Activated naive CD4-positive, alpha-beta T cell treated with anti-CD3 and anti-CD28 coated beads, Interleukin-2, amount 10 ng/mL, durations not matched to agents 7 days and 5 days (primary cell): Measurements from ENCODE around the gene HOTAIR.
A peak's percentile ranks its signal among the peaks of the same experiment; 100 is the strongest.

Source experiments
- CTCF ChIA-PET: fragments of 350-600 bp; sonication (Branson Sonifier 250); formaldehyde crosslinking; loops from one replicate; lab custom pipeline; 2021; ENCODE audit warnings: antibody characterized with exemption; lab: Charles Lee
- DNase-seq: peaks from one replicate; pipeline ENCODE4 v3.0.0-alpha.2; 2020
- H3K27ac Mint-ChIP-seq: one replicate; pipeline ENCODE4 v1.8.0; 2021; ENCODE audit warnings: mild to moderate bottlenecking, moderate library complexity, mixed read lengths
- H3K27me3 Mint-ChIP-seq: one replicate; pipeline ENCODE4 v1.8.0; 2021; ENCODE audit warnings: mild to moderate bottlenecking, mixed read lengths
- H3K36me3 Mint-ChIP-seq: one replicate; pipeline ENCODE4 v1.8.0; 2021; ENCODE audit warnings: mixed read lengths
- H3K4me1 Mint-ChIP-seq: one replicate; pipeline ENCODE4 v1.8.0; 2021; ENCODE audit warnings: mixed read lengths
- H3K4me3 Mint-ChIP-seq: one replicate; pipeline ENCODE4 v1.8.0; 2021; ENCODE audit warnings: mild to moderate bottlenecking, moderate library complexity, mixed read lengths
- H3K9me3 Mint-ChIP-seq: one replicate; pipeline ENCODE4 v1.8.0; 2021; ENCODE audit warnings: mixed read lengths

HOTAIR gene

DNA sequence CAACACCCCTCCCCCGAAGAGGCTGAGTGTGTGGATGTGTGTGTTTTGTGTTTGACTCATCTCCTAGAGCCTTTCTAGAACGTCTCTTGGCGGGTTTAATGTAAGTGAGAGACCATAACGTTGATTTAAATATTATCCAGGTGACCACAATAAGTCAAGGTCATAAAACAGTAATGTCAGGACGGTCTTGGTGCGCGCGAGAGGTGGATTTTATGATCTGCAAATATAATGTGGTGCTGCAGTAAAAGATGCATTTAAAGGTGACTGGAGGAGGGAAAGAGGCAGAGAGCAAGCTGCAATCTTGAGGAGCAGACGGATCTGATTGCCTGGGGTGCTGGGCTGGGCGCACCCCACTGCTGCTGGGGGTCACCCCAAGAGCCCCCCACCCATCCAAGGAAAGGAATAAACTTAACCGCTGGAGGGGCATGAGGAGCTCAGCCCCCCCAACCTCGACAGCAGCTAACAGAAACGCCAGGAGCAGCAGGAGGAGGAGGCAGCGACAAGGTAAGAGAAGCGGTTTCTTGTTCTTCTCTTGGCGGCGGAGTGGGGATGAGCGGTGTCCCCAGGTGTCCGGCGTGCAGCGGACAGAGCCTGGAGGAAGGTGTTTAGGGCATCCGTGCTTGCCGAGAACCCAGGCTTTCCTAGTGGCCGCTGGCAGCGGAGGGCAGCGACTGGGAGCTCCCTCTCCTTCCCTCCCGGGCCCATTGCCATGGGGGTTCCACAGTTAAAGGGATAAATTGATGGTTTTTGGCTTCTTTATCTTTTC is 15.7 kb upstream of the HOTAIR start:
- peaks cover 100% of the 10 kb centered on the region for H3K27me3 Mint-ChIP-seq
- CTCF ChIA-PET: interaction anchor here (1.0 to 1.9 kb wide), 4 partner anchors 42 to 217 kb away, joined by 3 to 7 read pairs (median 6); partner anchors contain the start of gene HOXC5

DNA sequence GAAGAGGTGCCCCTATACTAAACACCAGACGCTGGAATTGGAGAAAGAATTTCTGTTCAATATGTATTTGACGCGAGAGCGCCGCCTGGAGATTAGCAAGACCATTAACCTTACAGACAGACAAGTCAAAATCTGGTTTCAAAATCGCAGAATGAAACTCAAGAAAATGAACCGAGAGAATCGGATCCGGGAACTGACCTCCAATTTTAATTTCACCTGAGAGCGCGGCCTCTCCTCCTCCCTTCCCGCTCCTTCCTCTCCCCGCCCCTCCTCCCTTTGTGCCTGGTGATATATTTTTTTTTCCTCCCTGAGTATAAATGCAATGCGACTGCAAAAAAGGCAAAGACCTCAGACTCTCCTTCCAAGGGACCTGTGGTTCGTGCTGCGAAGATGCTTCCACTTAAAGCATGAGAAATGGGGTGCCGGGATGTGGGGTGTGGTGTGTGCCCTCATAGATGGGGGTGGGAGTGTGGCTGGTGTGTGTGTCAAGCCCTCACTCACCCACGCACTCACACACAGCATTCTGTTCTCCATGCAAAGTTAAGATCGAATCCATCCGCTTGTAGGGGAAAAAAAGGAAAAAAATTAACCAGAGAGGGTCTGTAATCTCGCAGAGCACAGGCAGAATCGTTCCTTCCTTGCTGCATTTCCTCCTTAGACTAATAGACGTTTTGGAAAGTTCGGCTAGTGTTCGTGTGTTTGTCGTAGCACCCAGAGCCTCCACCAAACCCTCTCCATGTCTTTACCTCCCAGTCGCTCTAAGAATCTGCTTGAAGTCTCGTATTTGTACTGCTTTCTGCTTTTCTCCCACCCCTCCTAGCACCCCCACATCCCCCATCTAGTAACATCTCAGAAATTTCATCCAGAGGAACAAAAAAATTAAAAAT is 14.7 kb upstream of the HOTAIR start:
- CTCF ChIA-PET: interaction anchor here (1.3 to 2.1 kb wide), 7 partner anchors 43 to 242 kb away, joined by 3 to 7 read pairs (median 6); partner anchors contain the start of gene HOXC5
- Mint-ChIP-seq H3K4me3 (peak overlapping the region; percentile 25), H3K27me3 (peaks cover 100% of the 10 kb centered on the region), H3K4me1 (peaks cover 33% of the 10 kb centered on the region), H3K9me3 (no peaks in the 10 kb centered on the region), H3K36me3 (peaks cover 2% of the 10 kb centered on the region), H3K27ac (no peak overlapping the region)
- DNase-seq: peak; percentile 61

More for the DNA sequence above, 15.7 kb upstream of the HOTAIR start:
- Mint-ChIP-seq H3K4me1 (peaks cover 33% of the 10 kb centered on the region), H3K27ac (no peak overlapping the region), H3K9me3 (no peaks in the 10 kb centered on the region), H3K4me3 (no peak overlapping the region), H3K36me3 (peaks cover 2% of the 10 kb centered on the region)
- DNase-seq: no peak

DNA sequence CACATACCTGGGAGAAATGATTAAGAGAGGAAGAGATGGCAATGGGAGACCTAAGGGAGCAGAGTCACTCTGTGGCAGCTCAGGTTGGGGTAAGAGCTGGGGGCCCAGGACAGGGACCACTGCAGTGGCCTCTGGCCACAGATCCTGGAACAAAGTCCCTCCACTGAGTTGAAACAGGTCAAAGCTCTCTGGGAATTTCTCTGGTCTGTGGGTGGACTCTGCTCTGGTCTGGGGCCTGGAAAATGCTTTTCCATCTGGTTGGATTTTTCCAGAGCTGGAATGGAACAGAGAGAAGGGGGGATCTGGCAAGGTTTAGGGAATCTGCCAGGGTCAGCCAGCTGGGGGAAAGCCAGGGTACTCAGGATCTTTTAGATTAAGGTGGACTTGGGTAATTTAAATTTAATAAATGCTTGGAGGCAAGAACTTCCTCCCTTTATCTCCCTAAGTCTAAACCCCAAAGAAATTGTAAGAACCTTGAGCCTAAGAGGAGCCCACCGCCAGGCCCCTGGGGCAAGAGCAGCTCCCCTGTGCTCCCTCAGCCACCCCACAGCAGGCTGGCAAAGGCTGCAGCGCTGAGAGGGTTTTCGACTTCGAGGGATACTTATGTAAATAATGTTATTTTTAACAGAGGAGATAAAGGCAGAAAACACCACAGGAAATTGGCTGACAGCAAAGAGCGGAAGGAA is 13.9 kb upstream of the HOTAIR start:
- no peaks in the 10 kb centered on the region for H3K36me3 Mint-ChIP-seq
- no peak overlapping the region for H3K4me3 Mint-ChIP-seq
- no peaks in the 10 kb centered on the region for H3K9me3 Mint-ChIP-seq
- peaks cover 29% of the 10 kb centered on the region for H3K4me1 Mint-ChIP-seq
- CTCF ChIA-PET: interaction anchor here (1.0 to 2.1 kb wide), 7 partner anchors 44 to 242 kb away, joined by 3 to 7 read pairs (median 6); partner anchors contain the start of gene HOXC5
- no peak overlapping the region for H3K27ac Mint-ChIP-seq
- H3K27me3 Mint-ChIP-seq: peaks cover 100% of the 10 kb centered on the region
- DNase-seq: no peak

DNA sequence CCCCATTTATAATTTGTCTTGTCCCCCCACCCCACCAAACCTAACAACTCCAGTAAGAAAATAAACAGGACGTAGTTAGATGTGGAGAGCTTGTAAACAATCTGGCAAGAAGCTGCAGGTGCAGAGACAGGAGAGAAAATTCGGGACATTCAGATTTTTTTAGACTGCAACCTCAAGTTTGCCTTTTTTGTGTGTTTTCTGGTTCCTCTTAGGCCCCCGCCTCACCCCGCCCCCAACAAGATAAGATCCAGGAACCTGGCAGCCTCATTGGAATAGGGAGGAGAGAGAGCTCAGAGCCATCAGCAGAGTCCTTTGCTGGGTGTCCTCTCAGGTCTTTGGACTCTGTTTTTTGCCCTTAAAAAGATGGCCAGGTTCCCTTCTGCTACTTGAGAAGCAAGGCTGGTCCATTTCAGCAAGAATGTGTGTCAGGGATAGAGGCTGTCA is 13.1 kb upstream of the HOTAIR start:
- Mint-ChIP-seq H3K9me3 (no peaks in the 10 kb centered on the region), H3K4me1 (peaks cover 29% of the 10 kb centered on the region), H3K4me3 (no peak overlapping the region), H3K27ac (no peak overlapping the region), H3K36me3 (no peaks in the 10 kb centered on the region), H3K27me3 (peaks cover 100% of the 10 kb centered on the region)
- CTCF ChIA-PET: interaction anchor here (0.7 to 2.1 kb wide), 9 partner anchors 16 to 241 kb away, joined by 3 to 7 read pairs (median 5); partner anchors contain the start of gene HOXC5
- DNase-seq: no peak

GRCh38 chr12:53986686-53987483 is 12.1 kb upstream of the HOTAIR start:
- H3K9me3 Mint-ChIP-seq: no peaks in the 10 kb centered on the region
- H3K27ac Mint-ChIP-seq: no peak overlapping the region
- H3K4me3 Mint-ChIP-seq: no peak overlapping the region

DNA sequence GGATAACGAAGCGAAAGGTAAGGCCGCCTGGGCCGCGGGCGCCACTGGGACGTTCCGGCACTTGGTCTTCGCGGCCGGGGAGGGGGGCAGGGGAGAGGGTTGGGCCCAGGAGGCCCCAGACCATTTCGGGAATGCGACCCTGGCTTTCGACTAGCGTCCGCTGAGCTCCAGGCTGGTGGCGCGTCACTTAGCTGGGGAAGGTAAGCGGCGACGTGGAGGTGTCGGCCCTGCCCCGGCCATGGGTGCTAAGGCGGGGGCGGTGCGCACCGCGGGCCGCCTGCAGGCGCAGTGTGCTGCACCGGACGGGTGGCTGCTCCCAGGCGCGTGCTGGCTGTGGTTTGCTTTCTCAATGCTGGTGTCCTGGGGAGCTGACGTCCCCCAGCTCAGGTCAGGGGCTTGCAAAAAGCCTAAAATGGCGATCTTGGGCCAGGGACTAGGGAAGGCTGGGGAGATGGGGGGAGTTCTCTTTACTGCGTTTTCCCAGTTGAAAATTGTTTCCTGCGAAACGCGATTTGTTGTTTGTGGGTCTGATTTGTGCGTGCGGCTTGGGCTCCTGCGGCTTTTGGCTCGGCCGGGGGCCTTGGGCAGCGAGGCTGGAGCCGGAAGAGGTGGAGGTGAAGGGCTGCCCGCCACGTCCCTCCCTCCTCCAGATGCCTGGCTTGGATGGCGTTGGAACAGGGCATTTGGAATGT is 11.4 kb upstream of the HOTAIR start:
- Mint-ChIP-seq H3K4me3 (no peak overlapping the region), H3K27me3 (peaks cover 100% of the 10 kb centered on the region), H3K4me1 (peaks cover 29% of the 10 kb centered on the region), H3K27ac (no peak overlapping the region), H3K9me3 (no peaks in the 10 kb centered on the region), H3K36me3 (no peaks in the 10 kb centered on the region)
- no peak for DNase-seq
- CTCF ChIA-PET: interaction anchor here (1.1 to 1.8 kb wide), 3 partner anchors 214 to 221 kb away, joined by 3 to 4 read pairs (median 3); no protein-coding TSS in a partner anchor

More at GRCh38 chr12:53986686-53987483, 12.1 kb upstream of the HOTAIR start:
- Mint-ChIP-seq H3K4me1 (peaks cover 29% of the 10 kb centered on the region), H3K36me3 (no peaks in the 10 kb centered on the region), H3K27me3 (peaks cover 100% of the 10 kb centered on the region)
- CTCF ChIA-PET: interaction anchor here (1.1 to 2.1 kb wide), 4 partner anchors 21 to 228 kb away, joined by 3 to 5 read pairs (median 4); no protein-coding TSS in a partner anchor
- DNase-seq: no peak

GRCh38 chr12:53985692-53985993 is 10.9 kb upstream of the HOTAIR start:
- DNase-seq: no peak
- CTCF ChIA-PET: interaction anchor here (0.8 to 1.8 kb wide), 4 partner anchors 214 to 223 kb away, joined by 3 to 4 read pairs (median 3); no protein-coding TSS in a partner anchor
- H3K27ac Mint-ChIP-seq: no peak overlapping the region
- H3K36me3 Mint-ChIP-seq: no peaks in the 10 kb centered on the region
- H3K4me1 Mint-ChIP-seq: peaks cover 29% of the 10 kb centered on the region
- peak overlapping the region; percentile 46 for H3K4me3 Mint-ChIP-seq
- H3K9me3 Mint-ChIP-seq: no peaks in the 10 kb centered on the region
- peaks cover 100% of the 10 kb centered on the region for H3K27me3 Mint-ChIP-seq

DNA sequence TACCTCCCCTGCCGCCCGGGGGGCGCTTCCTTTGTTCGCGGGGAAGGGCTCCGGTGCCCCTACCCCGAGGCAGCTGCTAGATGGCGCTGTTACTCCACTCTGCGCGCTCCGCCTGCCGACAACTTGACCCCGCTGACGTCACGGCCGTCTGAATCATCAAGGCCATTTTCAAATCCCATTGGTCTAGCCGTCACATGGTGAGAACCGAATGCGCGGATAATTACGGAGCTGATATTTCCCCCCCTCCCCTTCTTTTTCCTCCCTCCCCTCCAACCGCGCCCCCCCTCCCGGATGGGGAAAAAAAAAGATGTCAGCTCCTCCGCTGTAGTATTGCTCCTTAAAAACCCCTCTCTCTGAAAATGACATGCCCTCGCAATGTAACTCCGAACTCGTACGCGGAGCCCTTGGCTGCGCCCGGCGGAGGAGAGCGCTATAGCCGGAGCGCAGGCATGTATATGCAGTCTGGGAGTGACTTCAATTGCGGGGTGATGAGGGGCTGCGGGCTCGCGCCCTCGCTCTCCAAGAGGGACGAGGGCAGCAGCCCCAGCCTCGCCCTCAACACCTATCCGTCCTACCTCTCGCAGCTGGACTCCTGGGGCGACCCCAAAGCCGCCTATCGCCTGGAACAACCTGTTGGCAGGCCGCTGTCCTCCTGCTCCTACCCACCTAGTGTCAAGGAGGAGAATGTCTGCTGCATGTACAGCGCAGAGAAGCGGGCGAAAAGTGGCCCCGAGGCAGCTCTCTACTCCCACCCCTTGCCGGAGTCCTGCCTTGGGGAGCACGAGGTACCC is 10.3 kb upstream of the HOTAIR start, which contains the start of gene HOXC10:
HOXC10 (plus strand) TSS at position 246 of the 791 bp plus-strand sequence; CDS start at position 360, 114 bp downstream.
- Mint-ChIP-seq H3K27me3 (peaks cover 100% of the 10 kb centered on the region), H3K4me3 (peak within 1 kb of the TSS; percentile 46), H3K4me1 (peaks cover 29% of the 10 kb centered on the region), H3K9me3 (no peaks in the 10 kb centered on the region), H3K36me3 (no peaks in the 10 kb centered on the region), H3K27ac (peak within 1 kb of the TSS; percentile 83)
- CTCF ChIA-PET: interaction anchor here (0.6 to 1.8 kb wide), 7 partner anchors 27 to 231 kb away, joined by 3 to 12 read pairs (median 3); no protein-coding TSS in a partner anchor
- peak; percentile 85 for DNase-seq

DNA sequence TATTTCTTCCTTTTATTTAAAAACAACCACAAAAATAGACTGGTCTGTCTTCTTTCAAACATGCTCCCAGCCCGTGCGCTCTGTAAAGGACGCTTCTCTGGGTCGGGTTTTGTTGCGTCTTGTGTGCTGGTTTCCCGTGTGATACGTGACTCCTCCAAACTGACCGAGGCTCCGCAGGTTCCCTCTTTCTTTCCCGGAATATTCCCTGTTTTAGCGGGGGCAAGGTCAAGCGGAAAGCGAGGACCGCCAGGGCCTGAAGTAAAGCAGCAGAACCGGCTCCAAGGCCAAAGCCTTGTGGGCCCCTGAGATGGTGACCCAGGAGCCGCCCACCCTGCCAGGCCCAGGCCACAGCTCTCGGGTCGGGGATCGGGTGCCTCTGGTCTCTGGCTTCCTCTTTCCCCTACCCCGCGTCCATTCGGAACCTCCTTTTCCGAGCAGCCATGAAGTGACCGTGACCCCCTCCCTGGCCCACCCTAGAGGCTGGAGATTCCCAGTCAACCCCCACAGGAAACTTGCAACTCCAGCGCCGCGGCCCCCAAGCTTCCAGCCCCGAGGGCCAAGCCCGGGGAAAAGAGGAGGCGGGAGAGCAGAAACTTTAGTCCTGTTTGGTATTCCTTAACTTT is 9.3 kb upstream of the HOTAIR start:
- H3K27me3 Mint-ChIP-seq: peaks cover 100% of the 10 kb centered on the region
- DNase-seq: no peak
- peak overlapping the region; percentile 42 for H3K27ac Mint-ChIP-seq
- H3K9me3 Mint-ChIP-seq: no peaks in the 10 kb centered on the region
- H3K4me3 Mint-ChIP-seq: no peak overlapping the region
- H3K36me3 Mint-ChIP-seq: no peaks in the 10 kb centered on the region
- CTCF ChIA-PET: interaction anchor here (0.6 to 1.8 kb wide), 2 partner anchors 22 to 222 kb away, joined by 3 to 12 read pairs; no protein-coding TSS in a partner anchor
- peaks cover 21% of the 10 kb centered on the region for H3K4me1 Mint-ChIP-seq

GRCh38 chr12:53983568-53983949 is 8.8 kb upstream of the HOTAIR start:
- no peak for DNase-seq
- Mint-ChIP-seq H3K9me3 (no peaks in the 10 kb centered on the region), H3K36me3 (no peaks in the 10 kb centered on the region), H3K27ac (peak overlapping the region; percentile 42), H3K4me3 (no peak overlapping the region), H3K4me1 (peaks cover 18% of the 10 kb centered on the region), H3K27me3 (peaks cover 100% of the 10 kb centered on the region)
- CTCF ChIA-PET: interaction anchor here (0.6 to 1.8 kb wide), 2 partner anchors 22 to 223 kb away, joined by 3 to 12 read pairs; no protein-coding TSS in a partner anchor
